Stimulated activated memory B cell treated with anti-CD40 and anti-IgM and Interleukin-4, amounts not matched to agents 10 μg/mL and 1 μg/mL and 100 μg/mL, for 72 hours (primary cell): ENCODE results near the gene ALDH1A3.

Source experiments
- ATAC-seq: fragments of 150-1000 bp; cut with Tn5 transposase; 2 replicates; pipeline ENCODE4 v1.10.0; 2021
- H3K27ac Mint-ChIP-seq: one replicate; pipeline ENCODE4 v1.8.0; 2022; ENCODE audit warnings: mild to moderate bottlenecking, mixed read lengths
- H3K27me3 Mint-ChIP-seq: one replicate; pipeline ENCODE4 v1.8.0; 2022; ENCODE audit warnings: mixed read lengths
- H3K36me3 Mint-ChIP-seq: one replicate; pipeline ENCODE4 v1.8.0; 2022; ENCODE audit warnings: mixed read lengths
- H3K4me1 Mint-ChIP-seq: one replicate; pipeline ENCODE4 v1.8.0; 2022; ENCODE audit warnings: mixed read lengths
- H3K4me3 Mint-ChIP-seq: one replicate; pipeline ENCODE4 v1.8.0; 2022; ENCODE audit warnings: mild to moderate bottlenecking, moderate library complexity, mixed read lengths
- H3K9me3 Mint-ChIP-seq: one replicate; pipeline ENCODE4 v1.8.0; 2022; ENCODE audit warnings: mixed read lengths

The ALDH1A3 gene

DNA sequence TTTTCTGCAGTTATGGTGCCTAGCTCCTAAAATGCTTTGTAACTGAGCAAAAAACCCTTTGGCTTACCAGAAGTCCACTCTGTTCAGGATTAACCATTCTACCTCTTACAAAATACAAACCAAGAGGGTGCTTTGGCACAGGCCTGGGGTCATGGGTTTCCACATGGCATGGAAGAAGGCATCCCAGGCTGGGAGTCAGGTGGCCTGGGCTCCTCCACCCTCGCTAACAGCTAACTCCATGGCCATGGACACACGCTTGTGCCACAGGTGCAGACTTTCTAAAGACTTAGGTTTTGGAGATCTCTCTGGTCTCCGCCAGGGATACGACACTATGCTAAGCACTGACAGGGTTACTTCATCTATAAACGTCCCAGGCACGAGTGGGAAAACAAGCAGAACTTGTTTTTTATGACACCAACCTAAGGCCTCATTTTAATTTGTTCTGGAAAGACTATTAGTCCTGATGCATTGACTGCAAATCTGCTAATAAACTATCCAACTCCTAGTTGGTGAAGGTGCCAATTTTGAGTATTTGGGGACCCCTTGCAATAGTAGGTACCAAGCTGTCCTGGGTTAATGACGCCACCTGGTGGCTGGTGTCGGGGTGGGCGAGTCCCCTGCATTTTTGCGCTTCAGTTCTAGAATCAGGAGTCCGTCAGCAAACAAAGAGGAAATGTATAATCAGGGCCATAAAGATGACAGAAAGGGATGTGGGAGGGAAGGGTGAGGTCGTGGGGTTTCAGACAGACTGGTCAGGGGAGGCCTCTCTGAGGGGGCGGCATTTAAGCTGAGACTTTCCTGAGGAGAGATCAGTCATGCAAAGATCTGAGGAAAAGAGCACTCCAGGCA is 10.3 kb upstream of the ALDH1A3 start:
- ATAC-seq: no peak
- Mint-ChIP-seq H3K27ac (no peak overlapping the region), H3K4me1 (peaks cover 4% of the 10 kb centered on the region), H3K4me3 (no peak overlapping the region), H3K36me3 (no peaks in the 10 kb centered on the region), H3K27me3 (peaks cover 25% of the 10 kb centered on the region), H3K9me3 (peaks cover 2% of the 10 kb centered on the region)

DNA sequence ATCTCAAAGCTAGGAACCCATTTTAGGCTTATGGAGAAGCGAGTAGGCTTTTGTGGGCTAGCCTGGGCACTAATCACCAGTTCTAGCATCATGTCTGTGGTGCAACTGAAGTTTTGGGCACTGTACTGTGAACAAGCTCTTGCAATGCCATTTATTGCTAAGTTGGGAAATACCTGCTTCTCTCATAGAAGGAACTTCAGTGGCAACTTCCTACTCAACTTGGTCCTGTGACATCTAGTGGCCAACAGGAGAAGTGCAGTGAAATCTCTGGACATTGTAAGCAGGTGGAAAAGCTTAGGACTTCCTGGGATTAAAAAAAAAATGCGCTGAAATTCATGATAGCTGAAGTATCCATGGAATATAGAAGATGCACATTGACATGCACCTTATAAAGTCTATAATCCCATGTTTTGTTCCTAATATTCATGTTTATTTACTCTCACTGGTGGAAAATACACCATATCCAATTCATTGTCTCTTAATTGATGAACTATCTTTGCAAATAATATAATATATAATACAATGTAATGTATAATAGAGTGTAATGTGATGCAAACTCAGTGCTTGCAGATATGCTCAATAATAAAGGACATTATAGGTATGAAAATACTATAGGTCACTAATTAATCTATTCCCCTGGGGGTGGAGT is 6.5 kb upstream of the ALDH1A3 start:
- no peaks in the 10 kb centered on the region for H3K36me3 Mint-ChIP-seq
- H3K27ac Mint-ChIP-seq: no peak overlapping the region
- no peak for ATAC-seq
- peaks cover 19% of the 10 kb centered on the region for H3K27me3 Mint-ChIP-seq
- peaks cover 4% of the 10 kb centered on the region for H3K4me1 Mint-ChIP-seq
- H3K9me3 Mint-ChIP-seq: peaks cover 2% of the 10 kb centered on the region
- H3K4me3 Mint-ChIP-seq: no peak overlapping the region

DNA sequence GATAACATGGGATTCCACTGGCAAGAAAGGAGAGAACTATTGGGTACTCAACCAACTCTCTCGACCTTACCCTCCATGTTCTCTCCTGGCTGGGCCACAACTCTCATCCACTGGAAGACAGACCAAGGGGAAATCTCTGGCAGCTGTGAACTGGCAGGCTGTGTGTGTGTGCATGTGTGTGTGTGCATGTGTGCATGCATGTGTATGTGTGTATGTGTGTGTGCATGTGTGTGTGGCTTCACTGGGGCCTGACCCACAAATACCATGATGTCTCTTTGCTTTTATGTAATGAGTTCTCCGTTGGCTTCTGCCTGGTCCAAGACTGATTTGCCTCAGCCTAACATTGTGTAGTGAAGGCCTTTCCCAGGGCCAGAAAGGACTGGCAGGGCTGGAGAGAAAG is 4.1 kb upstream of the ALDH1A3 start:
- Mint-ChIP-seq H3K36me3 (no peaks in the 10 kb centered on the region), H3K4me1 (peaks cover 8% of the 10 kb centered on the region), H3K4me3 (no peak overlapping the region), H3K27me3 (peaks cover 33% of the 10 kb centered on the region), H3K27ac (no peak overlapping the region), H3K9me3 (no peaks in the 10 kb centered on the region)
- ATAC-seq: no peak

DNA sequence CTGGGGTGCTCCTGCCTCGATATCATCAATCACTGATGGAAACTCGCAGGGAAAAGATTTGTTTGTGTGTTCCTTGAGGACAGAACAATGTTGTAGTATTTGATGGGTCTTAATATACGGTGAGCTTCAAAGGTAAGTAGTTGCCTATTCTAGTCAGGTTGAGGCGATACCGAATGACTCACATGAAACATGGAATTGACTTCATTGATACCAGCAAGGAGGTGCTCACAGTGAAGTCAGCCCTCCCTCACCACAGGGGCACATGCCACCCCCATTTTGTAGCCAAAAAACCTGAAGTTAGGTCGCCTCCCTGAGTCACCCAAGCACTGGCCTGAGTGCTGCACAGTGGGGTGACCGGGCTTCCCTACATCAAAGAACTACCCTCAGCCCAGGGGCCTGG is 3.7 kb upstream of the ALDH1A3 start:
- Mint-ChIP-seq H3K4me1 (peaks cover 12% of the 10 kb centered on the region), H3K36me3 (no peaks in the 10 kb centered on the region), H3K4me3 (no peak overlapping the region), H3K27ac (no peak overlapping the region), H3K27me3 (peaks cover 38% of the 10 kb centered on the region), H3K9me3 (no peaks in the 10 kb centered on the region)
- no peak for ATAC-seq

DNA sequence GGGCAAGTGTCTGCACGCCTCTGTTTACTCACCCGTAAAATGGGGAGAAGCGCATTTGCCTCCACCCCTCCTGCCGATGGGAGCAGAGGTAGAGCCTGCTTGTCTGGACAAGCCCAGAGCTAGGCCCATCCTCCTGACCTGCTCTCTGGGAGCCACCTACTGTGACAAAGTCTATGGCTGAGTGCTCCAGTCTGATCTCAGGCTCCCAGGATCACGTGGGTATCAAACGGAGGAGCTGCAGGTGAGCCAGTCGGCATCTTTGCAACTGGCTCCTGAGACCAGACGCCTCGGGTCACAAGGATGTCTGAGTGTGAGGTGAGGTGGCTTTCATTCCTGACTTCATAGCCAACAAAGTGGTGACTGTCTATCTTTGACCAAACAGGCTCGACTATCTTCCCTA is 2.1 kb upstream of the ALDH1A3 start:
- Mint-ChIP-seq H3K9me3 (no peaks in the 10 kb centered on the region), H3K27me3 (peaks cover 54% of the 10 kb centered on the region), H3K27ac (no peak overlapping the region), H3K4me1 (peaks cover 12% of the 10 kb centered on the region), H3K4me3 (no peak overlapping the region), H3K36me3 (no peaks in the 10 kb centered on the region)
- ATAC-seq: no peak

DNA sequence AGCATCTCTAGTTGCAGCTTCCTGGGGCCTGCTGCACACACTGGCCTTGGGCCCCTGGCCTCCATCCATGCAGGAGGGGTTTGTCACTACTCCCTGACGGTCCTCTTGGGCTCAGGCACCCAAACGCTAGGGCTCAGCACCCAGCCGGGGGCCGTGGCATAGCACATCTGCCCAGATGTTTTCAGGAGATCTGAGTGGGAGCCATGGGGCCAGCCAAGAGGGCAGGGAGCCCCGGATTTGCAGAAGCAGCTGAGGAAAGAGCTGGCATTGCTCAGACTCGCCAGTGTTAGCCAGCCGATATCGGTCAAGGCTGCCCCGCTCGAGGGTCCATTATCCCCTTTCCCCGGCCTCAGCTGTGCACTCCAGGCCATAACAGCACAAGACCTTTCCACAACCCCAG is 1.5 kb upstream of the ALDH1A3 start:
- peaks cover 60% of the 10 kb centered on the region for H3K27me3 Mint-ChIP-seq
- peak overlapping the region; percentile 62 for H3K4me3 Mint-ChIP-seq
- no peak overlapping the region for H3K27ac Mint-ChIP-seq
- ATAC-seq: no peak
- H3K9me3 Mint-ChIP-seq: no peaks in the 10 kb centered on the region
- H3K4me1 Mint-ChIP-seq: peaks cover 8% of the 10 kb centered on the region
- no peaks in the 10 kb centered on the region for H3K36me3 Mint-ChIP-seq

DNA sequence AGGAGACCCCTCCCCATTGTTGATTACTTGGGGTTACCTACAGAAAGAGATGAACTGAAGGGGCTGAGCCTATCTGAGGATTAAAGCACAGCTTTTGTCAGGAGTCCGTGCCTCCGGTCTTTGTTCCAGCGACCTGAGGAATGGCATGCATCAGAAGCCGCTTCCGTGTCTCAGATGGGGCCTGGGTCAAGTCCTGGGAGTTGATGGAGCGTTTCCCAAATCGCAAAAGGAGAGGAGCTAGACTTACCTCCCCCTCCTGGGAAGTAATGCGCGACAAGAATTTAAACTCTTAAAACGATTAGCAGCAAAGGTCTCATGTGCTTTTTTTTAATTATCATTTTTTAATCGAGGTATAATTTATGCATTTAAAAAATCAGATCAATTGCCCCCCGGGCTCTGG is 983 bp upstream of the ALDH1A3 start:
- H3K27me3 Mint-ChIP-seq: peaks cover 65% of the 10 kb centered on the region
- H3K4me3 Mint-ChIP-seq: peak overlapping the region; percentile 62
- no peak for ATAC-seq
- H3K27ac Mint-ChIP-seq: no peak overlapping the region
- H3K36me3 Mint-ChIP-seq: no peaks in the 10 kb centered on the region
- H3K4me1 Mint-ChIP-seq: peaks cover 8% of the 10 kb centered on the region
- no peaks in the 10 kb centered on the region for H3K9me3 Mint-ChIP-seq

DNA sequence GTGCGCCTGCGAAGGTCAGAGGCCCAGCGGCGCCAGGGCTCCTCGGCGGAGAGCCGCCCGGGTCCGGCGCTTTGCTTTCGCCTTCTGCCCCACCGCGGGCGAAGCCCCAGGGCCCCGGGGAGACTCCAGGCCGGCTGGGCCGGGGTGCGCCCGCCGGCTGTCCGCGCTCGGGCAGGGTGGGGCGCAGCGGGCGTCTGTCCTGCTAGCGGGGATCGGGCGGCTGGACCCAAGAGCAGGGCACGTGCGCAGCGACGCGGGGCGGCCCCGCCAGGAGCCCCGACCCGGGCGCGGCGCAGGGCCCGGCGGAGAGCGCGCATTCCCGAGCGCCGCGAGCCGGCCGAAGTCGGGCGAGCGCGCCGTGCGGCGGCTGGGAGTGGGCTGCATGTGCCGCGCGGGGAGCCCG is 569 bp upstream of the ALDH1A3 start:
- H3K4me3 Mint-ChIP-seq: no peak overlapping the region
- no peak for ATAC-seq

DNA sequence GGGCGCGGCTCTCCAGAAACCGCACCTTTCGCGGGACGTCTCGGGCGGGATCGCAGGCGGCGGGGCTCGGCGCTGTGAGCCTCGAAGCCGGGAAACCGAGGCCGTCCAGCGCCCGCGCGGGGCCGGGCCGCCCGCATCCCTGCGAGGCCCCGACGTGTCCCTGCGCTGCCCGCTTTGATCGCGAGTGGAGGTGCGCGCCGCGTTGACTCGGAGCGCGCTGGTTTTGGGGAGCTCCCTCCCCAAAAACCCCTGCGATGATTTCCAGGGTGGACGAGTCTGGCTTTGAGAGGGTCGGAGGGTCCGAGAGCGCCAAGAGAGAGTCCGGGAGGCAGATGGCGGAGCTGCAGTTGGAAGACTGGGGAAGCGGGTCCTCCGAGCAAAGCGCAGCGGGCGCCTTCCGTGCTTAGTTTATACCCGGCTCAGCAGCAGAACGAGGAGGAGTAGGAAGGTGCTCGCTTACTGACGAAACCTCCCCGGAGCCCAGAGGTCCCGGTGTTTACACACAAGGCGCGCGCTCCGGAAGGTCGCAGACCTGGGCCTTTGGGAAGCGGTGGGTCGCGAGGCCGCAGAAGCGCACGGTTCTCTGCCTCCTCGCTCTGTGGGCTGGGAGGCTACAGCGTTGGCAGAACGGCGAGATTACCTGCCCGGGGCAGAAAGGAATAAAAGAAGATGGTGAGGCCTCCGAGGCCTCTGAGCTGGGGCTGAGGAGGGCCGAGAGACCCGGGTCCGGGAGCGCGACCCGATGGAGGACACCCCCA is 687 bp downstream of the ALDH1A3 start:
- Mint-ChIP-seq H3K27ac (no peak overlapping the region), H3K4me1 (peaks cover 8% of the 10 kb centered on the region), H3K36me3 (no peaks in the 10 kb centered on the region), H3K4me3 (peak overlapping the region; percentile 32), H3K27me3 (peaks cover 74% of the 10 kb centered on the region), H3K9me3 (no peaks in the 10 kb centered on the region)
- ATAC-seq: no peak

More for the DNA sequence above, 569 bp upstream of the ALDH1A3 start:
- Mint-ChIP-seq H3K27me3 (peaks cover 69% of the 10 kb centered on the region), H3K27ac (no peak overlapping the region), H3K36me3 (no peaks in the 10 kb centered on the region), H3K4me1 (peaks cover 8% of the 10 kb centered on the region), H3K9me3 (no peaks in the 10 kb centered on the region)

DNA sequence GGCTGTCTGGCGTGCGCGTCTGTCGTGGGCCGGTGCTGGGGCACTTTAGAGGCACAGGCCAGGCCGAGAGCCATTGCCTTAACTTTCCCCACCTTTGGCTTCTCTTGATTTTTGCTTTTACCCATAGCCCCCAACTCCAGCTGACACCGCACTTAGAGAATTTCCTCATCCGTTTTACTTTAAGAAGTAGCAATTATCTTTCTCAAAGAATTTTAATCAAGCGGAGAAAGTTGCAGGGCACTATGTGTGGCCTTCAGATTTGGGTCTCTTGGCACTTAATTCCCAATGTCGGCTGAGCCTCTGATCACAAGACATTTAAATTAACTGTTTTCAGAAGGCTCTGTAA is 1.2 kb downstream of the ALDH1A3 start:
- Mint-ChIP-seq H3K36me3 (no peaks in the 10 kb centered on the region), H3K27me3 (peaks cover 74% of the 10 kb centered on the region)

DNA sequence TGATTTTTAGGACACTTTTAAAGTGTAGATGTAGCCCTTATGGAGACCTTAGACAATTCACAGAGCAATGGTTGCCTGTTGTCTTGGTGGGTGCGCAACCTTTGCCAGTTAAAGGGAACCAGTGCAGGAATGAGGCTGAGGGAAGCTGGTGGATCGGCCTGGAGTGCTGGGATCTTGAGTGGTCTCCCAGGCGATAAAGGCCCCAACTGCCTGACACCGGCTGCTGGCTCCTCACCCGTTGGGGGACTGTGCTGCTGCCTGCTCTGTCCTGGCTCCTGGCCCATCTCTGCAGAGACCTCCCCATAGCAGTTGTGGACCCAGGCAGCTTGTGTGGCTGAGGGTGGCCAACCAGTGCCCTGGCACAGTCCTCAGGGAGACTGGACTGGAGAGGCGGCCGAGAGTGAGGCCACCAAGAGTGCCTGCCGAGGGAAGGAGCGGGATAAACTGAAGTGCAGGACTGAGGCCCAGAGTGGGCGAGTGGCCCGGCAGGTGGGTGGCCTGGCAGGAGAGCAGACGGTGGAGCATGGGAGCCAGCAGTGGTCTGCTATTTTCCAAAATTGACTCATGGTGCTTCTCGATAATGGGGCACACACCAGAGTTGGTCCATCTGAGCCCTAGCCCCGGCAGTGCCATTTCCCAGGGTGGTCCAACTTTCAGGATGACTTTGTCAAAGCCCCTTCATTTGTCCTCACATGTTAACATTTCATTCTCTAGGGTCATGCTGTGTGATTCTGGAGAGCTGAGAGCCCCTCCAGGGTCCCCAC is 2.1 kb downstream of the ALDH1A3 start:
- ATAC-seq: no peak
- Mint-ChIP-seq H3K27ac (no peak overlapping the region), H3K9me3 (no peaks in the 10 kb centered on the region), H3K27me3 (peaks cover 69% of the 10 kb centered on the region), H3K4me3 (no peak overlapping the region), H3K4me1 (peaks cover 8% of the 10 kb centered on the region), H3K36me3 (no peaks in the 10 kb centered on the region)

More for the DNA sequence above, 1.2 kb downstream of the ALDH1A3 start:
- no peak for ATAC-seq
- peaks cover 8% of the 10 kb centered on the region for H3K4me1 Mint-ChIP-seq
- no peak overlapping the region for H3K27ac Mint-ChIP-seq
- no peaks in the 10 kb centered on the region for H3K9me3 Mint-ChIP-seq
- H3K4me3 Mint-ChIP-seq: no peak overlapping the region

DNA sequence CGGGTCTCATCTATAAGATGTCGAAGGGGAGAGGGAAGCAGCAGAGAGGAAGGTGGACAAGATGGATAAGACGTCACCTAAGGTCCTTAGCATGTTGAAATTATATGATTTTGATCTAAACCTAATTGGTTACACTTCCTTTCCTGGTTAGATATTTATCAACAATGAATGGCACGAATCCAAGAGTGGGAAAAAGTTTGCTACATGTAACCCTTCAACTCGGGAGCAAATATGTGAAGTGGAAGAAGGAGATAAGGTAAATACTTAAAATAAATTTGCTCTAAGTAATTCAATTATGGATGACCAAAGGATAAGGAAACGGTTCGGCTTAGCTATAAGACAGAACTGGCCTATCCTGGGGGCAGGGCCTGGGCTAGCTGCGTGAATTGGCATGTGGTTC is 5.5 kb downstream of the ALDH1A3 start:
- H3K4me1 Mint-ChIP-seq: peaks cover 8% of the 10 kb centered on the region
- no peak for ATAC-seq
- no peak overlapping the region for H3K4me3 Mint-ChIP-seq
- no peaks in the 10 kb centered on the region for H3K9me3 Mint-ChIP-seq
- H3K27ac Mint-ChIP-seq: no peak overlapping the region
- peaks cover 56% of the 10 kb centered on the region for H3K27me3 Mint-ChIP-seq
- H3K36me3 Mint-ChIP-seq: no peaks in the 10 kb centered on the region

DNA sequence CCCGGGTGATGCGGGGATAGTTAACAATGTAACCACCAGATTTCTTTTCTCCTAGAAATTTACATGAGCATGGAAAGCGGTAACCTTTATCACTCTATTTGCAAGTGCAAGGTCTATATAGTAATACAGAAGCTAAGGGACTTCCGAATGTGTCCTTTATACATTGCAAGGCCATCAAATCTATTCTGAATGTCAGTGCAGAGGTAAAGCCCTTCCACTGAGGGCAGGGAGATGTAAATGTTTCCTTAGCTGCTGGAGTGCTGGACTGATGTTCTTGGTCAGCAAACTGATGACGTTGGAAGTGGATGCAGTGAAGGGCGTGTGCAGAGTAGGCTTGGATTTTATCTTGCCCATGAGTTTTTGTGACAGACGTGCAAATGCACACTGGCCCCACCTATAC is 6.2 kb downstream of the ALDH1A3 start:
- Mint-ChIP-seq H3K4me1 (peaks cover 1% of the 10 kb centered on the region), H3K27me3 (peaks cover 56% of the 10 kb centered on the region), H3K9me3 (no peaks in the 10 kb centered on the region), H3K27ac (no peak overlapping the region), H3K4me3 (no peak overlapping the region), H3K36me3 (no peaks in the 10 kb centered on the region)
- ATAC-seq: no peak

DNA sequence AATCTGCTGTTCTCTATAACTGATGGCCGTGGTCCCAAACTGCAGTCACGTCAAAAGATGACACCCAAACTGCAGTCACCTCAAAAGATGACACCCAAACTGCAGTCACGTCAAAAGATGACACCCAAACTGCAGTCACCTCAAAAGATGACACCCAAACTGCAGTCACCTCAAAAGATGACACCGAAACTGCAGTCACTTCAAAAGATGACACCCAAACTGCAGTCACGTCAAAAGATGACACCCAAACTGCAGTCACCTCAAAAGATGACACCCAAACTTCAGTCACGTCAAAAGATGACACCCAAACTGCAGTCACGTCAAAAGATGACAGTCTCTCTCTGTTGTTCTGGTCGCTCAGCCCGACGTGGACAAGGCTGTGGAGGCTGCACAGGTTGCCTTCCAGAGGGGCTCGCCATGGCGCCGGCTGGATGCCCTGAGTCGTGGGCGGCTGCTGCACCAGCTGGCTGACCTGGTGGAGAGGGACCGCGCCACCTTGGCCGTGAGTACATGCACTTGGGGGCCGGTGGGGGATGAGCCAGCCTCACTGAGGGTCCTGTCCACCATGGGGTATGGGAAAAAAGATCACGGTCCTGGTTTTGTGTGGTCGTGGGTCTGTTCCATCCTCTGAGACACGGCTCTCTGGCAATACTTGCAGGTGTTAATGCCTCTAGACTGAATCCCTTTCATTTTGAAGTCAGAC is 7.7 kb downstream of the ALDH1A3 start:
- Mint-ChIP-seq H3K36me3 (no peaks in the 10 kb centered on the region), H3K27ac (no peak overlapping the region)

More for the DNA sequence above, 7.7 kb downstream of the ALDH1A3 start:
- no peak for ATAC-seq
- Mint-ChIP-seq H3K4me1 (no peaks in the 10 kb centered on the region), H3K4me3 (no peak overlapping the region), H3K27me3 (peaks cover 56% of the 10 kb centered on the region), H3K9me3 (no peaks in the 10 kb centered on the region)
